ENCODE data around the gene WNT7A. TPM values are rescaled to one million over a fixed set of nuclear protein-coding genes. Genes with fewer than 3 reads are reported as not detected.

WNT7A gene
- total and polyA plus RNA-seq, 2 donors (not counting 3 experiments of a cell fraction or from before 2014, with no cell fraction given): not detected

GRCh38 chr3:13866041-13866965 lies 13.6 kb downstream of the WNT7A start:
- intact Hi-C loops (cut with micrococcal nuclease): no loop called here
- Histone ChIP-seq H3K4me1 (ENCODE audit: control insufficient read depth, extremely low read depth, insufficient read depth, low read length) (no peaks in the 10 kb centered on the region), H3K27ac (ENCODE audit: insufficient read depth, low read depth, low read length) (no peak overlapping the region), H4K20me1 (replicated peaks; ENCODE audit: control insufficient read depth, extremely low read depth, insufficient read depth, low read length) (no peaks in the 10 kb centered on the region), H3K79me2 (ENCODE audit: control insufficient read depth, insufficient read depth, low read length) (no peaks in the 10 kb centered on the region), H3K9me1 (replicated peaks; ENCODE audit: control insufficient read depth, extremely low read depth, insufficient read depth, low read length) (no peaks in the 10 kb centered on the region), H3K36me3 (ENCODE audit: control insufficient read depth in 2 of 2, extremely low read depth in 1 of 2, insufficient read depth in 2 of 2, low read length in 2 of 2) (no peaks in the 10 kb centered on the region), H3K27me3 (ENCODE audit: control insufficient read depth in 2 of 2, insufficient read depth in 2 of 2, low read length in 2 of 2) (no peaks in the 10 kb centered on the region), H3K9ac (replicated peaks; ENCODE audit: extremely low read depth, insufficient read depth, low read length) (no peak overlapping the region), H3K4me2 (ENCODE audit: insufficient read depth, low read length) (no peak overlapping the region), H2AFZ (ENCODE audit: low read depth, low read length) (no peak overlapping the region), H3K9me3 (replicated peaks; ENCODE audit: control insufficient read depth, insufficient read depth, low read length) (no peaks in the 10 kb centered on the region), H3K4me3 (replicated peaks in 1 of 3; ENCODE audit: insufficient read depth in 1 of 3, low read depth in 1 of 3, low read length in 3 of 3) (no peak overlapping the region)
- no TSS peak for BruUV-seq (replicated peaks)
- dilution Hi-C loops (cut with MboI; ENCODE audit: extremely low pct_ligation_motif_present, low sequenced_read_pairs): no loop called here
- ChIA-PET CTCF (interaction anchor here (2.0 kb wide), 1 partner anchor 18 kb away, joined by 5 read pairs; no protein-coding TSS in a partner anchor), POLR2A (no interaction called here)
- TF ChIP-seq MAX (IDR thresholded peaks at IDR 0.05; ENCODE audit: insufficient read depth, insufficient read length): no peak
- TF ChIP-seq JUN (IDR thresholded peaks at IDR 0.05; ENCODE audit: borderline replicate concordance, insufficient read depth, insufficient read length, low read depth): no peak
- TF ChIP-seq FOS (IDR thresholded peaks at IDR 0.05; ENCODE audit: borderline replicate concordance, insufficient read depth, low read length): no peak
- TF ChIP-seq MYC (IDR thresholded peaks at IDR 0.05; ENCODE audit: low read depth, low read length): no peak
- no peak for TF ChIP-seq CTCF (IDR thresholded peaks at IDR 0.05; ENCODE audit: extremely low read depth in 1 of 2, insufficient read depth in 1 of 2, low read depth in 1 of 2, low read length in 2 of 2)
- TF ChIP-seq GATA2 (IDR thresholded peaks at IDR 0.05; ENCODE audit: insufficient read depth, insufficient read length, low read depth, low read length): no peak
- TF ChIP-seq POLR2A (IDR thresholded peaks at IDR 0.05; ENCODE audit: low read depth, low read length): no peak
- TF ChIP-seq POLR2AphosphoS5 (IDR thresholded peaks at IDR 0.05; ENCODE audit: insufficient read depth, low read depth, low read length): no peak
- no peak for TF ChIP-seq EZH2 (IDR thresholded peaks at IDR 0.05; ENCODE audit: borderline replicate concordance, low read depth, low read length, severe bottlenecking)
- FAIRE-seq (no peak), DNase-seq (ENCODE audit: low read depth, low spot score) (no peak)
